Fibroblast of the conjunctiva (primary cell): Measurements from ENCODE around the gene FTL.

Experiments used
- DNase-seq: peaks from one replicate; pipeline ENCODE4 v3.0.0-alpha.2; 2010; ENCODE audit warnings: low read depth

The FTL gene

GRCh38 chr19:48945817-48946216, 19.3 kb upstream of the FTL start:
- no peak for DNase-seq

GRCh38 chr19:48946463-48947257, 18.4 kb upstream of the FTL start:
- no peak for DNase-seq

- DNase-seq, result no peak
These were observed 17.9 kb upstream of the FTL start for GRCh38 chr19:48947258-48947542.

- no peak for DNase-seq
These were observed 14.9 kb upstream of the FTL start for GRCh38 chr19:48950159-48950558.

- DNase-seq, result no peak
These were observed 14.1 kb upstream of the FTL start for GRCh38 chr19:48950830-48951519.

GRCh38 chr19:48953141-48953540, 12.0 kb upstream of the FTL start:
- no peak for DNase-seq

- DNase-seq, result no peak
These were observed 11.0 kb upstream of the FTL start for GRCh38 chr19:48953990-48954594.

- peak; percentile 96 for DNase-seq
These were observed 10.4 kb upstream of the FTL start, which contains the start of gene BAX for GRCh38 chr19:48954595-48955307. TSS of gene BAX (plus strand) at chr19:48954875. CDS start at chr19:48954929, 54 bp downstream.

GRCh38 chr19:48955308-48955958, 9.7 kb upstream of the FTL start:
- no peak for DNase-seq

GRCh38 chr19:48958006-48958405, 7.1 kb upstream of the FTL start:
- no peak for DNase-seq

GRCh38 chr19:48959341-48960239, 5.5 kb upstream of the FTL start:
- no peak for DNase-seq

- no peak for DNase-seq
These were observed 4.0 kb upstream of the FTL start for GRCh38 chr19:48961051-48961649.

- DNase-seq, result no peak
These were observed 3.5 kb upstream of the FTL start for GRCh38 chr19:48961673-48962028.

- DNase-seq, result no peak
These were observed 2.9 kb upstream of the FTL start for GRCh38 chr19:48962029-48962848.

- no peak for DNase-seq
These were observed 2.3 kb upstream of the FTL start for GRCh38 chr19:48962849-48963165.

- peak; percentile 57 for DNase-seq
These were observed 1.5 kb upstream of the FTL start for GRCh38 chr19:48963371-48964204.

GRCh38 chr19:48964205-48965039, 687 bp upstream of the FTL start:
- no peak for DNase-seq
